HG02759 (cell line): ENCODE data around the gene NR6A1.

Source experiments
- ATAC-seq: cut with Tn5 transposase; IDR thresholded peaks from one replicate; pipeline ENCODE4 v1.9.1; 2021; ENCODE audit warnings: mild to moderate bottlenecking, moderate library complexity; ENCODE audit not compliant: unreplicated experiment

NR6A1 gene

DNA sequence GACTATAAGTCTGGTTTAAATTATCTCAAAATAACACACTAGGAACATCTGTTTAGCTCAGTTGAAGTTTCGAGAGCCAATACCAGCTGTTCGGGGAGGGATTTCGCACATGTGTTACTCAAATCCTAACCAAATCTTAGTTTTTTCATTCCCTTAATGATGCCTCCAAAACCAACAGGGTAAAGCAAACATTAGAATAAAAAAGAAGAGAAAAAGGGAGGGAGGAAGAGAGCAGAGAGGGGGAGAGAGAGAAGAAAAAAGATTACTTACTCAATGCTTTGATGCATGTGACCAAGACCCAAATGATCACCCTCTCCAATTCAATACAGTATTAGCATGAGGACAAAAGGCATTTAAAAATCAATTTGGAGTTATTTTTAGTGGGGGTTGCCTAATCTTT lies 177.9 kb downstream of the NR6A1 start:
- ATAC-seq = no peak

DNA sequence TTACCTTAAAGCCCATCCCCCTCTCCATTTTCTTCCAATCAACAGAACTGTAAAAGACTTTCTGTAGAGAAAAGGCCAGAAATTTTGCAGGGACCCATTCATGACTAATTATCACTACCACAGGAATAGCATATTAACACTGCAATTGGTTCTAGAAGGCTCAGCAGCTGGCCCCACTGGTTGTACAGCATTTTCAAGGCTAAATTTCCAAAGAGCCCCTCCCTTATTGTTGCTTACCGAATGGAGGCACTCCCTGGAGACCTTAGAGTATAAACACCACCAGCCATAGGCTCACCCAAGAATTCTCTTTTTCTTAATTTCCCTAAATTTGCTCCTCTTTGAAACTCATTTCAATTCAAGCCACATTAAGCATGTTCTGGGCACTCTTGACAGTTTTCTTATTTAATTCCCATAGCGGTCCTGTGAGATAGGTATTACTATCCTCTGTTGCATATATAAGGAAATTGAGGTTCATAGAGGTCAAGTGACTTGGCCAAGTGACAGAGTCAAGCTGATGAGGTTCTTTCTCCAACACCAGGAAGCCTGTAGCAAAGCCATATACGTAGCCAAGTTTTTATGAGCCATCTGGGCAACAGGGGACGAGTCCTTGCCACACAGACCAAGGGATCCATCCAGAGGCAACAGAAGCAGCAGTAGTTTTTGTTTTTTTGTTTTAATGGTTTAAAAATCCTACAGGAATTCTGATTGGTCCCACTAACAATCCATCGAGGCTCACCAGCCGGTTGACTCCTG lies 180.0 kb downstream of the NR6A1 start:
- ATAC-seq = no peak

DNA sequence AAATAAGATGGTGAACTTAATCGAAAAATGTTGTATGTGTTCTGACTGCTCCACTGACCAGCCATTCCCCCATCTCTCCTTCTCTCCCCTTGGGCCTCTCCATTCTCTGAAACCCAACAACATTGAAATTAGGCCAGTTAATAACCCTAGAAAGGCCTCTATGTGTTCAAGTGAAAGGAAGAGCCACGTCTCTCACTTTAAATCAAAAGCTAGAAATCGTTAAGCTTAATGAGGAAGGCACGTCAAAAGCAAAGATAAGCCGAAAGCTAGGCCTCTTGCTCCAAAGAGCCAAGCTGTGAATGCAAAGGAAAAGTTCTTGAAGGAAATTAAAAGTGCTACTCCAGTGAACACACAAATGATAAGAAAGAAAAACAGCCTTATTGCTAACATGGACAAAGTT lies 186.5 kb downstream of the NR6A1 start:
- no peak for ATAC-seq

DNA sequence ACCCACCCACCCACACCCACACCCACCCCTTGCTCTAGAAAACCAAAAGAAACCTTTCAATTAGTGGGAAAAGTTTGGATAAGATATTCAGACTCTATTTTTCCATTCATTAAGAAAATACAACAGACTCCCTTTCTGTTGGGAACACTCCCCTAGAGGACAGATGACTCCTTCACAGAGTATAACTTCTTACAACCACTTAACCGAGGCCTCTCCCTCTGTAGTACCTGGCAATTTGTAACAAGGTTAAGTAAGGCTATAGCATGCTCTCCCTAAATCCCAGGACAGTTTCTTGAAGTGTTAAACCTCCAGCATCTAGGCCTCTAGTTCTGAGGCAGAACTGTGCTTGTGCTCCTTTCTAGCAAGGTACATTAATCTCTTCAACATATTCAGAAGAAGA lies 188.0 kb downstream of the NR6A1 start:
- ATAC-seq = no peak

DNA sequence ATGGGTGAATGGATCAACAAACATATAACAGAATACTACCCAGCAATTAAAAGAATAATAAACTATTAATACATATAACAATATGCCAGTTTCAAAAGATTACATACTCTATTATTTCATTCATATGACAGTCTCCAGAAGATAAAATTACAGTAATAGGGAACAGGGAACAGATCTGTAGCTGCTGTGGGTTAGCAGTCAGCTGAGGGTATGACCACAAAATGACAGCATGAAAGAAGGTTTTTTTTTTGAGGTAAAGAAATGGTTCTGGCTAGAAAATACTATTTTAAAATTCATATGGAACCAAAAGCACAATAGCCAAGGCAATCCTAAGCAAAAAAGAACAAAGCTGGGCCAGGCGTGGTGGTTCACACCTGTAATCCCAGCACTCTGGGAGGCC lies 190.9 kb downstream of the NR6A1 start:
- no peak for ATAC-seq

DNA sequence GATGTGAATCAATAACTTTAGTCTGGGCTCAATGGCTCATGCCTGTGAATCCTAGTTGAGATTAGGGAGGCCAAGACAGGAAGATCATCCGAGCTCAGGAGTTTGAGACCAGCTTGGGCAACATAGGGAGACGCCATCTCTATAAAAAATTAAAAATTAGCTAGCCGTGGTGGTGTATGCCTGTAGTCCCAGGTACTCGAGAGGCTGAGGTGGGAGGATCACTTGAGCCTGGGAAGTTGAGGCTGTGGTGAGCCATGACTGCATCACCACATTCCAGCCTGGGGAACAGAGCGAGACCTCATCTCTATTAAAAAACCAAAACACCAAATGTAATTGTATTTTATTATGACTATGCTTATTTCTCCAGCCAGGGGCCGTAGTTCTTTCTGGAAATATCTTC lies 194.4 kb downstream of the NR6A1 start:
- no peak for ATAC-seq

DNA sequence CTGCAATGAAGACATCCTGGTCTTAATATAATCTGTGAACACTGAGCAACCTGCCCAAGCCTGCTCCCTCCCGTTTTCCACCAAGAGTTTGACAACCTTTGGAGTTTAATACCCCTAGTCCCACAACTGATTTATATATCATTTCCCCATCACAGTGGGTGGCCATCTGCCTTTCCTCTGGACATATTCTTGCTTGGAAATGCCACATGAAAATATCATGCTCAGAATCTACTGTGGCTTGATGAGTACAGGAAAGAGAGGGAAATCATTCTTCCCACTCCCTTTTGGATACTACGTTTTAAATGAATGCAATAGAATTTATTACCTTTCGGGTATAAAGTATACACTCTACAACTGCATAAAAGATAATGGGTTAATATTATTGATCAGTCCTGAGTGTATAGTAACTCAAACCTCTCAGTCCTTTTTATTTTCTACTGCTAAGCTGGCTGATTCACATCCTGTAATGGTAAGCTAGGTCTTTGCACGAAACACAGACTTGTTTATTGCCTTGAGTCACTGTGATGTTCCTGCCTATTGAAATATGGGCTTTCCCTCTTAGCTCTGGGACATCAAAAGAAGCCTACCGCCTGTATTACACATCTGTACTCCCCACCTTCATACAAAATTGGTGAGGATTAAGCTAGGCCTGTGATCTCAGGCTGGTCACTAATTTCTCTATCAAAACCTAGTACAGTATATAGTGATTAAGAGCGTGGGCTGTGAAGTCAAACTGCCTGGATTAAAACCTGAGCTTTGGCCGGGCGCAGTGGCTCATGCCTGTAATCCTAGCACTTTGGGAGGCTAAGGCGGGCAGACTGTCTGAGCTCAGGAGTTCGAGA lies 196.4 kb downstream of the NR6A1 start:
- no peak for ATAC-seq

DNA sequence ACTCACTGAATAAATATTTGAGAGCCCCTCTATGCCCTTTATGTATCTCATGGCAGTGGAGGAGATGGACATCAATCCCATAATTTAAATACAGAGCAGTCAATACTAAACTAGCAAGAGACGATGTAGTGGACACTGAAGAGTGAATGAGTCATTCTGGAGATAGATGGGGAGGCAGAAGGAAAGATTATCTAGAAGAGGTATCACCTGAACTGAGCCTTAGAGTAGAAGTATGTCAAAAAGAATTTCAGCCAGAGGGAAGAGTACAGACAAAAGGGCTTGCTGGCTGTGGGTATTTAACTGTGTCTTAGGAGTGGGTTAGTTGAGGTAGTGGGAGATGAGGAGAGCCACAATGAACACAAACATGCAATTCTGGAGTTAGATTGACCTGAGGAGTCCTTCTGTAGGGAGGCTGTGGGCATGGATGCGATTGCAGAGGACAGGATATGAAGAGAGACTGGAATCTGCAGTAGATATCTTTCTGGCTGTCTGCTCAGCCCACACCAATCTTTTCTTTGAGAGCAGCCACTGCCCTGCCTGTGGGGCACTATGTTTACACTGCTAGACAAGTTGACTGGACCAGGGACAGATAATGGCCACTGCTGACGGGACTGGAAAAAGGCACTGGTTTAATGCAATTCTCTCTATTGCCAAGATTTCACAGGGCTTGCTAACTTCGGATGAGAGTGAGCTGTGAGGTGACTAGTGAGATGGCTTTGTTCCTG lies 200.0 kb downstream of the NR6A1 start:
- ATAC-seq = no peak

DNA sequence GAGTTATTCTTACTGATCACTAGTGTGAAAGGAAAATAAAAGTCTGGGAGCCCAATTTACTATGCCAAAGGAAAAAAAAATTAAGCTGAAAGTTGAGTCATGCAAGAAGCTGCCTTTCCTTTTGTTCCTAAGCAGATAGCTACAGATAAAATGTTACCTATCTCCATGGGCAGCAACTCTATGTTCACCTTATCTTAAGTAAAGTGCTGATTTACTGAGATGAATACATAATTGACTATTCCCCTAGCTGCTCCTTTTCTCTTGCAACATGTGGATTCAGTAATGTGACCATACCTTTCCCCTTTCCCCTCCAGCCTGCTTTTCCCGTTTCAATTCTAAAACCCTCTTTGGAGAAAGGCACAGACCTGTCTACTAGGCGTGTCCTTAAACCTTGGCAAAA lies 201.2 kb downstream of the NR6A1 start:
- no peak for ATAC-seq

DNA sequence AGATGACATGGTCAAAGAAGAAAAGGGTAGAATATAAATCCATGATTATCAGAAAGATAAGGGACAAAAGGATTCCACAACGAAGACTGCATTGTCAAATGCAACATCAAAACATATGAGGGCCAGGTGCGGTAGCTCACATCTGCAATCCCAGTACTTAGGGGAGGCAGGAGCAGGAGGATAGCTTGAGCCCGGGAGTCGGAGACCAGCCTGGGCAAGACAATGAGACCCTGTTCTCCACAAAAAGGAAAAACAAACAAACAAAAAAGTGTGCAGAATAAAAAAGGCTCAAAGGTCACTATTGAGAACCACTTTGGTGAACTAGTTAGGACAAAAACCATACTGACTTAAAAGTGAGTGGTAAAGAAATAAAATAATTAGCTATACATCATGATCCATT lies 203.7 kb downstream of the NR6A1 start:
- no peak for ATAC-seq

DNA sequence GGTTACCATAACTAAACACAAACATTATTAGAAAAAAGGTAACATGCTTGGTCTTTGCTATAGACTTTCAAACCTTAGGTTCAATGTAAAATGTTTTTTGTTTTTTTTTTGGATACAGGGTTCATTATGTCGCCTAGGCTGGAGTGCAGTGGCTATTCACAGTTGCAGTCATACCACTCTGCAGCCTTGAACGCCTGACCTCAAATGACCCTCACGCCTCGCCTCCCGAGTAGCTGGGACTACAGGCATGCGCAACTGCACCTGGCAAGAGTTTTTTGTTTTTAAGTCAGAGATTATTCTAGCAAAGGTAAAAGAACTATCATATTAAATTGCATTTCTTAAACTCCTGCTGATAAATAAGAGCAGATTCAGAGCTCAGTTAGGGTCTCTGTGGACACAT lies 208.8 kb downstream of the NR6A1 start:
- no peak for ATAC-seq

DNA sequence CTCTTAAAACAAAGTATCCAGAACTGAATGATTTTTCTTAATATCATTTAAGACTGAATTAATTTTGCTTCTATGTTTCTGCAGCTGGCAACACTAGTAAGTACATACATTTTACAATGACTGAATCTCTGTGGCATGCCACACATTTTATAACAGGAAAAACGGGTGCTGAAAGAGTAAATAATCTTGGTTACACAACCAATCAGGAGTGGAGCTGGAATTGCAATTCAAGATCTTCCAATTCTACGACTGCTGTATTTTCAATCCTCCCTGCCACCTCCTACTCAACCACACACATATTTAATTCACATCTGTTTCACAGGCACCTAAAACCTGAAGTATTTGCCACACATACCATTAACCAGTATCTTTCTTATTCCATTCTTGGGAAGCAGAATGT lies 211.2 kb downstream of the NR6A1 start:
- ATAC-seq = no peak

DNA sequence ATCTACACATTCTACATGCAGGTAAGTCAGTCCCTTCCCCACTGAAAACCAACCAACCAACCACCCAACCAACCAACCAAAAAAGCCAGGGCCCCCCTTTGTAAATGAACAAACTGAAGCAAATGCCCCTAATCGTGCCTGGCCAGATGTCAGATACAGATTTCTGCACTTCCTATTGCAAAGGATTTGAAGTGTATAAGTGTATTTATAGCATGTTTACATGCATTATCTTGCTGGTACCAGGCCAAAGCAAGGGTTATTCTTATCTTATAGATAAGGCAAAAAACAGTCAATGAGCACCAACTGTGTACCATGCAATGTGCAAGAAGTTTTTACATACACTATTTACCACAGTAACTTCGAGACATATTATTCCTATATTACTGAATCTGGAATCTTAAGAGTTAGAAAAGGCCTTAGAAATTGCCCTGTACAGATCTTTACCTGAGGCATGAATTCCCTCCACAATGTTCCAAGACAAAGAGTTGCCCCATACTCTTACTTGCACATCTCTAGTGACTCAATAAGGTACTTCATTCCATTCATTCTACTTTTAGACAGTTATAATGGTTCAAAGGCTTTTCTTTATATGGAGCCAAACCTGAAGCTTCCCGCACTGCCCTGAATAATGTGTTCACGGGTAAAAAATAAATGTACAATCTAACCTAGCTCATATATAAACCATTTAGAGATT lies 212.2 kb downstream of the NR6A1 start:
- ATAC-seq = no peak

DNA sequence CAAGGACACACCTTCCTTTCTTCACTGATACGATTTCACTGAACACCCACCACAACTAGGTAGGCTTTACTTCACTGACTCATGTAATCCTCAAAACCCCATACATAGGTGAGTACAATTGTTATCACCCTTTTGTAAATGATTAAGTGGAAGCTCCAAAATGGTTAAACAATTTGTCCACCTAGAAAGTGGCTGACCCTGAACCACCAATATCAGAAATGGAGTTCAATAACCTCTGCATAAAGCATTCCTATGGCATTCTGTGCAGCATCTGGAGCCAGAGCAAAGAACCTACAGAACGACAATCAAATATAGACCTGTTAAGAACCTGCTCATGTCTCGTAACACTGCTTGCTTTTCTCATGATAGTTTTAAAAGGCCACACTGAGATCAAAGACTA lies 213.2 kb downstream of the NR6A1 start:
- no peak for ATAC-seq

DNA sequence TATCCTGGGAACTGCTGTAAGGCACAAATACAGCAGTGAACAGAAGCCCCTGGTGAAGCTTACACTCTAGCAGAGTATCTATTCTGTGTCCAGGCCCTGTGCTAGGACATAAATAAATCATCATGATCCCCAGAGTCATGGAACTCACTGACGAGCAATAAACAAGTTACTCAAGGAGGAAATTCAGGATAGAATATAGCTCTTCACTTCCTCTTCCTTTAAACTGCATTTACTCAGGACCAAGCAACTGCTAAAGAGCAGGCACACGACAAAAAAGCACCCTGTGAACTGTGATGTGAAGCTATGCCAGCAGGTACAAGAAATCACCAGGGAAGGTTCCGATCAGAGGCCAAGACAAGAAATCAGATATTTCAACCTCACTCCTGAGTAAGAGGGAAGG lies 216.1 kb downstream of the NR6A1 start:
- ATAC-seq = no peak

DNA sequence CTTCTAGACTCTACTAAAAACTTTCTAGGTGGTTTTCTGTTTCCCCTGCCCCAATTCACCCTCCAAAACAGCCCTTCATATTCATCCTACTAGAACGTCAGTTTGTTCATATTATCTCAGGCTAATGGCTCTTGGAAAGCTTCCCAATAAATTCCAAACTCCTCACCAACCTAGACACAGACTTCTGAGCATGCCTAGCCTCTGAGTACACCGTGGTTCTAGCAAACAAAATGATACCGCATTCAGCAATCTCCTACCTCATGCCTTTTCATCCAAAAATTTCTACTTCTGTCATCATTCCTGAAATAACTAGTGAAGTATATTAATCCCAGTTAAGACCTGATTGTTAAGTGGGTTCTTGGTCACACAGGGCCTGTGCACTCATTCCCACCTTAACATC lies 217.4 kb downstream of the NR6A1 start:
- no peak for ATAC-seq

DNA sequence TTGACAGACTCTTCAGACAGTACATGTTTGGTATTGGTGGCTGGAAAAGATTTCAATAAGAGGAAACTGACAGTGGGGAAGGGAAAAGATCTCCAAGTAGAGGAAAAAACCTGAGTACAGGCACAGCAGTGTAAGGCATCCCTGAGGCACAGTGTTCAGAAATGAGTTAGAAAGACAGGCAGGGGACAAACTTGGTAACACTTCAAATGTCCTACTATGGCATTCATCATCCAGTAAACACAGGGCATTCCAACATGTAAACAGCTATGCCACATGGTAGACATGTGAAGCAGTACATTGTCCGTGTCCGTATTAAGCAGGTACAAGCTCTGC lies 218.9 kb downstream of the NR6A1 start:
- no peak for ATAC-seq

DNA sequence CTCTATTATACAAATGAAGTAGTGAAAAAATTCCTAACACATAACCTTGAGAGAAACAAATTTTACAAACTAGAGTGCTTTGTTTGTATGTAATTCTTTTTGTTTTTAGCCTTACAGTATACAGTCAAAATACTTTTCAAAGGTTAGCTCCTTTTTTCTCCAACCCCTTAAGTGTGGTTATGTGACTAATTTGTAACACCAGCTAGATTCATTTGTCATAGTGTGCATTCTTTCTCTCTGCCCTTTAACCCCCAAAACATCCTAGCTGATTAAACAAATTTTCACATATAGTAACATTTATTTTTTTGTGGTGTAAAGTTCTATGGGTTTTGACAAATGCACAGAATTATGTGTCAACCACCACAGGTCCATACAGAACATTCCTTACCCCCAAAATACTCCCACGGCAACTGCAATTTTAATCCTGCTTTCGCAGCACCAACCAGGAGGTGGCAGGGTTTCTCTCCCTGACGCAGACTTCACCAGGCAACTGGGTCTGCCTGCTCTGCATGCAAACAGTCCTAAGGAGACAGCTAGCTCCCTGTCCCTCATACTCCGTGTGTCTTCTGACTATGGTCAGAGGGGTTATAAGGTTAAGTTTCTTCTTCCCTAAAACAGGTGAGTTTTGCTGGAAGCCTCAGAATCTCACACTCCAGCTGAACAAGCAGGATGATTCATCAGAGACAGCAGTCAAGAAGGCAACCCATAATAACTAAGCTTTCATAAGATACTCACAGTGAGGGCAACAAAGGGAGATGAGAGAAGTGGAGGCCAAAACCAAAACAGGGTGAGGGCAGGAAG lies 219.4 kb downstream of the NR6A1 start:
- ATAC-seq = no peak

DNA sequence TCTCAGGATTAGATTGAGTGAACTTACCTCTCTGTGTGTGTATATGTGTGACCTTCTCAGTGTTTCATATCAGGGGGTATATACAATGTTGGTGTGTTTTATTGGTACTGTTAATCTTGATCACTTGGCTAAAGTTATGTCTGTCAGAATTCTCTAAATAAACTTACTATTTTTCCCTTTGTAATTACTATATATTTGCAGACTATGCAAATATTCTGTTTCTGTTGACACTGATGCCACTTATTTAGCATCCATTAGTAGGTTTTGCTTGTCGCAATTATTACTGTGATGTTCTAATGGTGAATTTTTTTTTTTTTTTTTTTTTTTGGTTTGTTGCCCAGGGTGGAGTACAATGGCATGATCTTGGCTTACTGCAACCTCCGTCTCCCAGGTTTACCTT lies 221.0 kb downstream of the NR6A1 start:
- ATAC-seq = no peak

DNA sequence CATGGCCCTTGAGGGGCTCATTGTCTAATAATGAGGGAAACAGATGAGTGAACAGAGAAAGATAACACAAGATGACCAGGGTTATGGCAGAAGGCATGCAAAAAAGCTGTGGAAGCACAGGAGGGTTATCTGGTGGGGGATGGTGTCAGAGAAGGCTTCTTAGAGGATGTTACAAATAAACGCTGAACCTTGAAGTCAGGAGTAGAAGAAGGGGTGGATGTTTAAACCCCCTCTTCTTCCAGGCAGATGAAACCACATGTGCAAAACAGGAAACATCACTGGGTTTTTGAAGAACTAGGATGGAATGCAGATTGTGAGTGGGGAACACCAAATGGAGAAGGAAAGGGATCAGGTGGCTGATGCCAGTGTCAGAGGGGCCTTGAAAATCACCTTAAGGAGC lies 222.1 kb downstream of the NR6A1 start:
- ATAC-seq = no peak

DNA sequence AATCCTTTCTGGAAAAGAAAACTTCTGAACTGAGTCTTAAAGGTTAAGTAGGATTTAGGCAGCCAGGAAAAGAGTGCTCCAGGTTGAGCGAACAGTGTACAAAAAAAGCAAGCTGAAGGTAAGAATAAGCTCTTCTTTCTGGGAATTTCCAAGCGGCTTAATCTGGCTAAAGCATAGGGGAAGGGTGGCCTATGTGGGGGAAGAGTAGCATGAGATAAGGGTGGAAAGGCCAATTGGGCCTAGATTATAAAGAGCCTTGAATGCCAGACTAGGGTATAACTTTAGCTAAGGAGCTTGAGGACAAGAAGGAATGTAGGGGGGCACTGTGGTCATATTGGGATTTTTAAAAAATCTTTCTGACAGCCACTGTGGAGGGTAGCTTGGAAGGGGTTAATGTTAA lies 226.6 kb downstream of the NR6A1 start:
- no peak for ATAC-seq
